Measurements from ENCODE around the gene TROAP.
"Not testable (repeated sequence)": the region's sequence is repeated elsewhere in the genome, so short reads cannot be mapped to it uniquely, and the experiment has no call there.

Gene TROAP

GRCh38 chr12:49369411-49370145 is 46.5 kb downstream of the TROAP start:
- no peak for DNase-seq

GRCh38 chr12:49370539-49370938 is 47.5 kb downstream of the TROAP start:
- no peak for DNase-seq

GRCh38 chr12:49375406-49375805 is 52.4 kb downstream of the TROAP start:
- no peak for DNase-seq

GRCh38 chr12:49377386-49377785 is 54.3 kb downstream of the TROAP start:
- DNase-seq, result no peak

DNA sequence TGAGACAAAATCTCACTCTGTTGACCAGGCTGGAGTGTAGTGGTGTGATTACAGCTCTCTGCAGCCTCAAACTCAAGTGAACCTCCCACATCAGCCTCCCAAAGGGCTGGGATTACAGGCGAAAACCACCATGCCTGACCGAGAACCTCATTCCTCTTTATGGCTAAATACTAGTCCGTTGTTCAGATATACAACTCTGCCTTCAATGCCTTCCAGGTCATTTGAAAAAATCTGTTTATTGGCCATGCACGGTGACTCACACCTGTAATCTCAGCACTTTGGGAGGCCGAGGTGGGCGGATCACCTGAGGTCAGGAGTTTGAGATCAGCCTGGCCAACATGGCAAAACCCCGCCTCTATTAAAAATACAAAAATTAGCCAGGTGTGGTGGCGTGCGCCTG is 57.1 kb downstream of the TROAP start:
- not testable (repeated sequence) for DNase-seq
